Glutamatergic neuron (in vitro differentiated cells): Measurements from ENCODE around the gene EFNA5. TPM values are rescaled to one million over a fixed set of nuclear protein-coding genes. Genes with fewer than 3 reads are reported as not detected.

ENCODE experiments used
- DNase-seq: peaks from one replicate; pipeline ENCODE4 v3.0.0; 2022
- H3K27ac Mint-ChIP-seq: one replicate; pipeline ENCODE4 v1.8.0; 2020; ENCODE audit warnings: mild to moderate bottlenecking, mixed read lengths, inconsistent platforms; ENCODE audit not compliant: unreplicated experiment
- H3K27me3 Mint-ChIP-seq: one replicate; pipeline ENCODE4 v1.8.0; 2020; ENCODE audit warnings: mild to moderate bottlenecking, moderate library complexity, mixed read lengths, inconsistent platforms; ENCODE audit not compliant: unreplicated experiment
- H3K36me3 Mint-ChIP-seq: one replicate; pipeline ENCODE4 v1.8.0; 2020; ENCODE audit warnings: mild to moderate bottlenecking, mixed read lengths, inconsistent platforms; ENCODE audit not compliant: unreplicated experiment
- H3K4me1 Mint-ChIP-seq: one replicate; pipeline ENCODE4 v1.8.0; 2020; ENCODE audit warnings: mild to moderate bottlenecking, low read depth, mixed read lengths, inconsistent platforms; ENCODE audit not compliant: unreplicated experiment
- H3K4me3 Mint-ChIP-seq: one replicate; pipeline ENCODE4 v1.8.0; 2020; ENCODE audit warnings: mild to moderate bottlenecking, mixed read lengths, inconsistent platforms; ENCODE audit not compliant: unreplicated experiment
- H3K9me3 Mint-ChIP-seq: one replicate; pipeline ENCODE4 v1.8.0; 2020; ENCODE audit warnings: mild to moderate bottlenecking, moderate library complexity, mixed read lengths, inconsistent platforms; ENCODE audit not compliant: unreplicated experiment
- total RNA-seq: library from RNA; stranded (reverse); fragmentation: NEBNext Ultra II Directional; extraction: Animal tissue kit (Norgen Biotek cat#: 25700); gene quantifications from one replicate; pipeline ENCODE4 v1.2.1, GENCODE V29; 2021; ENCODE audit not compliant: unreplicated experiment
- TF ChIP-seq, protein P1 (sequence below): fragments of 200-600 bp; sonication (generic); IDR thresholded peaks from one replicate; pipeline ENCODE4 v1.5.0; 2021; ENCODE audit not compliant: partially characterized antibody, unreplicated experiment

The EFNA5 gene
- total RNA-seq, 1 donor from 2014 or later = 158 TPM

- peak overlapping the region; percentile 62 for H3K27ac Mint-ChIP-seq
- H3K36me3 Mint-ChIP-seq = no peaks in the 10 kb centered on the region
- peaks cover 53% of the 10 kb centered on the region for H3K4me1 Mint-ChIP-seq
- H3K4me3 Mint-ChIP-seq = peak overlapping the region; percentile 66
- H3K9me3 Mint-ChIP-seq = peaks cover 5% of the 10 kb centered on the region
- H3K27me3 Mint-ChIP-seq = no peaks in the 10 kb centered on the region
- TF ChIP-seq, protein P1, sequence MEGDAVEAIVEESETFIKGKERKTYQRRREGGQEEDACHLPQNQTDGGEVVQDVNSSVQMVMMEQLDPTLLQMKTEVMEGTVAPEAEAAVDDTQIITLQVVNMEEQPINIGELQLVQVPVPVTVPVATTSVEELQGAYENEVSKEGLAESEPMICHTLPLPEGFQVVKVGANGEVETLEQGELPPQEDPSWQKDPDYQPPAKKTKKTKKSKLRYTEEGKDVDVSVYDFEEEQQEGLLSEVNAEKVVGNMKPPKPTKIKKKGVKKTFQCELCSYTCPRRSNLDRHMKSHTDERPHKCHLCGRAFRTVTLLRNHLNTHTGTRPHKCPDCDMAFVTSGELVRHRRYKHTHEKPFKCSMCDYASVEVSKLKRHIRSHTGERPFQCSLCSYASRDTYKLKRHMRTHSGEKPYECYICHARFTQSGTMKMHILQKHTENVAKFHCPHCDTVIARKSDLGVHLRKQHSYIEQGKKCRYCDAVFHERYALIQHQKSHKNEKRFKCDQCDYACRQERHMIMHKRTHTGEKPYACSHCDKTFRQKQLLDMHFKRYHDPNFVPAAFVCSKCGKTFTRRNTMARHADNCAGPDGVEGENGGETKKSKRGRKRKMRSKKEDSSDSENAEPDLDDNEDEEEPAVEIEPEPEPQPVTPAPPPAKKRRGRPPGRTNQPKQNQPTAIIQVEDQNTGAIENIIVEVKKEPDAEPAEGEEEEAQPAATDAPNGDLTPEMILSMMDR = no peak
- no peak for DNase-seq
Observed at GRCh38 chr5:107542831-107543231, 127.9 kb downstream of the EFNA5 start.

DNA sequence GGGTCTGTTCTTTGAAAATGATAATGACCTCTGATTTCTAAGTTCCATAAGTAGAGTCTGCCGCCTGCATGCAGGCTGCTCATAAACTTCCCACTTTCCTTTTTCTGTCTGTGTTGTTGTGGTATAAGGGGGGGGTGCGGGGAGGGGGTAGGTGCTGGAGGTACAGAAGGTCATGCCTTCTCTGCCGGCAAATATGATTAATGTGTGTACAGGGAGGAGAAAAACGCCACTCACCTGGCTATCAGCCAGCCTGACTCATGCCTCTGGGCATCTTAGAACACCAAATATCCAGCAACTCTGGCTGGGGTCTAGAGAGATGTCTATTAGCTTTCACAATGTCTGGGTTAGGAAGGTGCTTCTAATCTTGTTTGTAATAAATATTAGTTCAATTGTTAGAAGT lies 128.3 kb downstream of the EFNA5 start:
- Mint-ChIP-seq H3K27me3 (no peaks in the 10 kb centered on the region), H3K4me3 (no peak overlapping the region), H3K27ac (no peak overlapping the region), H3K4me1 (peaks cover 55% of the 10 kb centered on the region), H3K9me3 (peaks cover 6% of the 10 kb centered on the region), H3K36me3 (no peaks in the 10 kb centered on the region)
- TF ChIP-seq, protein P1 = no peak
- DNase-seq = no peak

DNA sequence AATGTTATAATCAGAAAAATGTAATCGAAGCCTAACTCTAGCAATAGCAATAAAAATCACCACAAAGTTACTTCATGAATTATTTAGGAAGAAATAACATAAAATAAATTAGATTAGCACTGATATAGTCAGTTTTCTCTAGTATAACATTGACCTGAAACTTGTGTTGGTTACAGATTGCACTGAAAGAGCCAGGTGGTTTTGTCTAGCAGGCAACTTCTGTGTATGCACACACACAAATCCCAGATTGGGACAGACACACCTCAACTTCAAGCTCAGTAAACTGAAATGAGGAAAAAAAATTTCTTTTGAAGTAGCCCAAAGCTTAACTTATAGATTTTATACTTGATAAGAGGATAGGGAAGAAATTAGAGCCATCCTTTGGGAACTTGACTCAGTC lies 129.3 kb downstream of the EFNA5 start:
- Mint-ChIP-seq H3K36me3 (no peaks in the 10 kb centered on the region), H3K27me3 (no peaks in the 10 kb centered on the region), H3K27ac (no peak overlapping the region), H3K4me3 (no peak overlapping the region), H3K9me3 (peaks cover 6% of the 10 kb centered on the region), H3K4me1 (peaks cover 52% of the 10 kb centered on the region)
- no peak for DNase-seq
- TF ChIP-seq, protein P1 = no peak

DNA sequence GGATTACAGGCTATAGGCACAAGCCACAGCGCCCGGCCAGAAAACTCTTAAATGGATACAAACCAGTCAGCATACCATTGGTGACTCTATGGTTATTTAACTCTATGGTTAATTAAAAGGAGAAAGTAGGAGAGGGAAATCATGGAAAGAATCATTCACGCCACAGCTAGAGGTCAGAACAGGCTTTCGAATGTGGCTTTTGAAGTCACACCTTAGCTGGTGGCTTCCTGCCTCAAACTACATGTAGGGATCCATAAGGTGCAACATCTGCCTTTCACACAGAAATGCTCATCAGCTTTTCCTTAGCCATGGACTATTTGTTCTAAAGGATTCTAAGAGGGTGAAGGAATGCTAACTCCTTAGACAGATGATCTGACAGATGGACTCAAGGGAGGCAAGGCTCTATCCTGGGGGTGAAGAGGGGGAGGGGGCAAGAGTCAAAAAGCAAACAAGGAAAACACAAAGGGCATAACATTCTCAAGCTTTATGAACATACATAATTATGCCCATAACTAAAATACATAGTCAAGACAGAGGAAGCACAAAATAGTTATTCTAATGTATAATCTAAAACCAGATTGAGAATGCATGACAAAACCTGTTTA lies 130.9 kb downstream of the EFNA5 start:
- TF ChIP-seq, protein P1 = no peak
- Mint-ChIP-seq H3K27me3 (no peaks in the 10 kb centered on the region), H3K4me1 (peaks cover 50% of the 10 kb centered on the region), H3K27ac (peak overlapping the region; percentile 69), H3K4me3 (no peak overlapping the region), H3K36me3 (no peaks in the 10 kb centered on the region), H3K9me3 (peaks cover 6% of the 10 kb centered on the region)
- DNase-seq = no peak

- no peak for DNase-seq
- Mint-ChIP-seq H3K9me3 (peaks cover 6% of the 10 kb centered on the region), H3K36me3 (no peaks in the 10 kb centered on the region), H3K4me3 (peak overlapping the region; percentile 5), H3K27me3 (no peaks in the 10 kb centered on the region), H3K4me1 (peaks cover 56% of the 10 kb centered on the region), H3K27ac (no peak overlapping the region)
- TF ChIP-seq, protein P1 = no peak
Observed at GRCh38 chr5:107538805-107539445, 131.8 kb downstream of the EFNA5 start.
